Islet of Langerhans (tissue), 1 donor: ENCODE data around the gene MTOR.

Experiments
- FAIRE-seq: peaks from one replicate; lab custom pipeline; 2011; peaks lifted over from hg19 to GRCh38; lab: Jason Lieb, UNC

The MTOR gene

GRCh38 chr1:11150326-11150725 is 112.0 kb downstream of the MTOR start:
- FAIRE-seq, result no peak

GRCh38 chr1:11147197-11147770 is 115.1 kb downstream of the MTOR start:
- no peak for FAIRE-seq

DNA sequence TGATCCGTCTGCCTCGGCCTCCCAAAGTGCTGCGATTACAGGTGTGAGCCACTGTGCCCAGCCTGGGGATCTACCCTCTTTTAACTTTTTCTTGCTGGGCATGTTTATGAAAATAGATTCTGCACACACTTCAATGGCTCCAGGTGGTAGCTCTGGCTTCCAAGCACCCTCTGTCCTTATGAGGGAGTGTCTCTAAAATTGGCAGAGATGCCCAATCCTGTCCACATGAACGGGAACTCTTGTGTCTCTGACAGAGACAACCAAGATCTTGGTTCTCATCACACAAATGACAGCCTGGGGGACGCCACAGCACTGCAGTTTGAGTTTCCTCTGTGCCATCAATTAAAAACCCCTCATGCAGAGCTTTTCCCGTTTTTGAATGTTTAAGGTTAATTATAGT is 116.6 kb downstream of the MTOR start:
- FAIRE-seq, result no peak

DNA sequence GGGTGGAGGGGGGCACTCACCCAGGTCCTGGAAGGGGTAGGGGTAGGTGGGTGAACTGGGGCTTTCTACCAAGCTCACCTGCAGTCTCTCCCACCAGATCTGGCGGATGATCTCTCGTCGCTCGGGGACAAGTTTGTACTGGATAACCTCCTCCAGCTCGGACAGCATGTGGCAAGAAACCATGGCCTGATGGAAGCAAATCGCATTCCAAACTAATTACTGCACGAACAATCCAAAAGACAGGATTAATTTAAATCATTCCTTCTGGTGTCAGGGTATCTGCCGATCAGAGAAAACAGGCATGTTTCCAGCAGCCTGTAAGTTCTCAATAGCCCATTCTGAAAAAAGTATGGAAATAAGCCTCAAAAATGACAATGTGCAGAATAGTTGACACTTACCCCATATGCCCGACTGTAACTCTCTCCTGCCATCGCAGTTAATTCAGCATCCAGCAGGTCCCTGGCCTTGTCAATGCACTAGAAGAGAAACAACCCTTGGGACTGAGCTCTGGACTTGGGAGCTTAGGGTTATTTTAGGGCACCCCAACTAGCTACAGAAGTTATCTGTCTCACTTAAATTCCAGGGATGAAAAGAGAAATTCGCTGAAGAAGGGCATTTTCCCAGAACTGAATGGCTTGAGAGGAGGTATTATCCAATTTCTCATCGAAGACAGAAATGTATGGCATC is 117.6 kb downstream of the MTOR start:
- FAIRE-seq, result no peak

DNA sequence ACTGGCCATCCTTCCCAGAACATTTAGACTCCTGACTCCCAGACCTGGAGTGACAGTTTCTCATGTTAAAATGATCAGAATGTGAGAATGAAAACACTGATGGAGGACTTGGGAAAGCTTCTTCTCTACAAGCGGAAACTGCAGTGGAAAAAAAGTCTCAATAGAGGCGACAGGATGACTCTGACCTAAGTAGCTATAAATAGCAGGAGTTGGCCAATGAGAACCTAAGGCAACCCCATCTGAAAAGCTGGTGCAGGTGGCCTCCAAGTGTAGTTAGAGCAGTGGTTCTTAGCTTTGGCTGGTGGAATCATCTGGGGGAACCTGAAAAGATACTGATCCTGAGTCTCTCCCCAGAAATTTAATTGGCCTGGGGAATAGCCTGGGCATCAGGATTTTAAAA is 118.4 kb downstream of the MTOR start:
- no peak for FAIRE-seq

- FAIRE-seq, result no peak
Observed at GRCh38 chr1:11143401-11143800, 119.0 kb downstream of the MTOR start.

DNA sequence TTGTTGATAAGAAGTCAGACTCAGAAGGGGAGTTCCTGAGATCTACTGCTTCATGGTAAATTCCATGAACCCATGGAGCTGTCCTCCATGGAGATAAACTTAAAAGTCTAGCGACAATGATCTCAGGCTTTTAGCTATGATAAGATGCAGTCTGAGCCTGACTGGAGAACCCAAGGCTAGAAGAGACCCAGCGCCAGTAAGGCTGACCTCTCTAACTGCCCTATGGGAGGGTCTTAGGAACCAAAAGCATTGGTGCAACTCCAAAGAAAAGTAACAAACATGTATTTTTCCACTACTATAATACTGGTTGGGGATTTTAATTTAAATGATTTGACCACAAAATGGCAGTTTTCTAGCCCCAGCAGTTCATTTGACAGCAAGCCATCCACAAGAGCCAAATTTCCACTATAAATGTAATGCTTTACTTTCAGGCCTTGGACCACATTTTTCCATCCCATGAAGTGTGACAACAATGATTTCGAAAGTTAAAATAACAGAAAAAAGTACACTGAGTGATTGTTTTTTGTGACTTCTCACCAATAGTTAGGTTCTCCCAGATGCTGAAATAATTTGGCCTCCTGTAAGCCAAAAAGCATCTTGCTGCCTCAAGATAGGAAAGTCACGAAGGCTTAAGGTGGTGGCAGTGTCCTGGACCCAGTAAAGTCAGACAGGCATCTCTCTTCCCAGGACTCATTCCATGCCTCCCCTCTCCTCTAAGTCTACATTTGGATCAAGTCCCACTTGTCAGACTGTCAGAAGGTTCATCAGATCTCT is 119.5 kb downstream of the MTOR start:
- no peak for FAIRE-seq

- no peak for FAIRE-seq
Observed at GRCh38 chr1:11138952-11139351, 123.4 kb downstream of the MTOR start.

DNA sequence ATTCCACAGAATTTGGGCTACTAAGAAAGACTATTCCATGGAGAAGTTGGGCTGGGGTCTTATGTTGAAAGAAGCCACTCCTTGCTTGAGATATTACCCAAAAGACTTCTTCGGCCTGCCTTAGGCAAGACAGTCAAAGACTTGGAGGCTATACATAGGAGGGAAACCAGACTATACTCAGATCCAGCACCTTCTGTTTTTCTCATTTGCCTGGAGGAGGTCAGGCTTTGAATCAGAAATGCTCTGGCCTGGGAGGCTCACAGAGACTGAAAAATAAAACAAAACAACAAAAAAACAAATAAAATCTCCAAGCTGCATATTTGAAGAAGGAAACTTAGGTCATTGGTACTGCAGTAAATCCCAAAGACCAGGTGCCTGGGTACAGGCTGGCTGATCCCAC is 124.3 kb downstream of the MTOR start:
- no peak for FAIRE-seq

GRCh38 chr1:11134898-11135266 is 127.5 kb downstream of the MTOR start:
- no peak for FAIRE-seq

- no peak for FAIRE-seq
Observed at GRCh38 chr1:11134251-11134897, 128.0 kb downstream of the MTOR start.

DNA sequence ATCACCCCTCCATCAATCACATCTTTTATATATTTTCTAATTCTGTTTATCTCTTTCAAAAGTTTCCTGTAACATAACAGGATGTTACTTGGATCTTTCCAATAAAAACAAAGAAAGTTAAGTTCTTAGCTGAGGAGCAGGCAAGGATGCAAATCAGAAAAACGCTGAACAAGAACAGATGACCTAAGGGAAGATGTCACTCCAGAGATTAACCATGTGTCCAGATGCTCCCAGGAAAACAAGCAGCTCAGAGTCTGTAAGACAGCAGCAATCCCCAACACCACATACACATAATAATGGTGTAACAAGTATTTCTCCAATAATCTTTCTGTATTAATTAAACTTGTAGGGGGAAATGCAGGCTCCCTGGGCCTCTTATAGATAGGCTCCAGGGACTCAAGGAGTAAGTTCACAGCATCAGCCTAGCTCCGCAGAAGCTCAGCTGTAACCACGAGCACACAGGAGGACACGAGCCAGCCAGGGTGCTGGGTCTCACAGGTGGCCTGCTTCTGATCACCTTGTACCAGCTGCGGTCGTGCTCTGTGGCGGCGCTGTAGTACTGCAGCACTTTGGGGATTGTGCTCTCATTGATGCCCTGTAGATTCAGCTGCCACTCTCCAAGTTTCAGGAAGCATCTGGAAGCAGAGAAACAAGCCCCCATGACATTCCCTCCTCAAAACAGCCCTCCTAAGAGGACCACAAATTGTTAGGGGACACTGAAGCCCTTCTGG is 129.6 kb downstream of the MTOR start:
- no peak for FAIRE-seq

DNA sequence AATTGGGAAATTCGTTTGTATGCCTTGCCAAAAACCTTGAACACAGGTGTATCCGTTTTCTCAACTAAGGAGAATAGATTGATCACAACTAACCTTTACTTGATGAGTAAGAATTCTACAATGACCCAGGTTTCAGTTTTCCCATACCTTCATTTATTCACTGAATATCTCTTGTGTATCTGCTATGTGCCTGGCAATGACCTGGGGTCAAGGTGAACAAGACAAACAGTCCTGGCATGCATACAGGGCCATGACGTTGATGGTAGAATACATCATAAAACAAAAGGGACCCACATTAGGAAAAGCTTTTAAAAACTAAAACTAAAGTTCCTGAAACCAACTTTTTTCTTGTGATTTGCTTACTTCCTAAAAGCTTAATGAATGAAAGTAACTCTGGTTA is 130.5 kb downstream of the MTOR start:
- FAIRE-seq, result no peak

GRCh38 chr1:11130406-11130805 is 131.9 kb downstream of the MTOR start:
- no peak for FAIRE-seq

- no peak for FAIRE-seq
Observed at GRCh38 chr1:11129649-11130390, 132.5 kb downstream of the MTOR start.

GRCh38 chr1:11126569-11126968 is 135.8 kb downstream of the MTOR start:
- no peak for FAIRE-seq

DNA sequence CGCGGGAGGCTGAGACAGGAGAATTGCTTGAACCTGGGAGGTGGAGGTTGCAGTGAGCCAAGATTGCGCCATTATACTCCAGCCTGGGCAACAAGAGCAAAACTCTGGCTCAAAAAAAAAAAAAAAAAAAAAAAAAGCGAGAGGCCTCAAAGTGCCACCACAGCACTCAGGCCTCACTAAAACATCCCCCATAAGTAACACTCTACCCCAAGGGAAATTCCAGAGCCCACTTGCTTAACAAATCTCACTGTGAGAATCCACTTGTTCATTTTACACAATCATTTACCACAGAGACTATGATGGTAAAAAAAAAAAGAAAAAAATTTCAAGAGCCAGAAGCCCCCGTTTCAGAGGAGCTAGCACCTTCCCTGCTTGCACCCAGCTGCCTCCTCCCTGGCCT is 136.4 kb downstream of the MTOR start:
- no peak for FAIRE-seq

DNA sequence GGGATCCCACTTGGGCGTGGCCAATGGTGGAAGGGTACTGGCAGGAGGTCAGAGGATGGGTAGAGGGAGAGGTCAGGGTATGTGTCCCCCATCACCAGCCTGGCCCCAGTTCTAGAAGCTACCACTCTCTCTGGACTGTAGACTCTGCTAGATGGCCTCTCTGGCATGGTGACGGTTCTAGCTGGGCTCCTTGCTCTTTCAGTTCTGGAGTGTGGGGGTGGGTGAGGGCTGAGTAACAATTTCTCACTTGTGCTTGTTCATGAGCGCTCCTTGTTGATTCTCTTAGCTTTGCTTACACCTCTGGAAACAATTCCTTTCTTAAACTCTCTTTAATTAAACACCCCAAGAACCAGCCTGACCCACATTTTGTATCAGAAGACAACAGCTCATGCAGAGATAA is 137.4 kb downstream of the MTOR start:
- no peak for FAIRE-seq

DNA sequence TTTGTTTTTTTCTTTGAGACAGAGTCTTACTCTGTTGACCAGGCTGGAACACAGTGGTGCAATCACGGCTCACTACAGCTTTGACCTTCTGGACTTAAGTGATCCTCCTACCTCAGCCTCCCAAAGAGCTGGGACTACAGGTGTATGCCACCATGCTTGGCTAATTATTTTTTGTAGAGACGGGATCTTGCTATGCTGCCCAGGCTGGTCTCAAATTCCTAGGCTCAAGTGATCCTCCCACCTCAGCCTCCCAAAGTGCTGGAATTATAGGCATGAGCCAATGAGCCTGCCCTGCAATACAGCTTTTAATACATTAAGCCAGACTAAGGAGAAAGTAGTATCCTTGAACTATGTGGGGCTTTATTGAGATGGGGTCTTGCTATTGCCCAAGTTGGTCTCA is 146.0 kb downstream of the MTOR start:
- no peak for FAIRE-seq

DNA sequence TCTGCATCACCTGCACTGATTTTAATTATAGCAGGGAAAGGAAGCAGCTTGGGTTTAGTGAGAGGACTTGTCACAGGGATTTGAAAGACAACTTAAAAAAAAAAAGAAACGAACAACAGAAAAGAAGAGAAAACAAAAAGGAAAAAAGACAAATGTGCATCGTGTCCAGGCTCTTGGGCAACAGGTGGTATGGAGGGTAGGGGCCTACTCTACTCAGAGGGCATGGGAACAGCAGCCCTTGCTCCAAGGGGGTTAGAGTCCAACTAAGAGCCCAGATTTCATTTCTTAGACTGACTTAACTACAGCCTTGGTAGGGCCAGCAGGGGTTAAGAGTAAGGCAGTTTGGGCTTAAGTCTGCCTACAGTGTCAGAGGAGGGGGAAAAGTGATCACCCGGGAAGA is 147.4 kb downstream of the MTOR start:
- no peak for FAIRE-seq

GRCh38 chr1:11109047-11109760 is 153.1 kb downstream of the MTOR start:
- no peak for FAIRE-seq
